HEK293 (cell line): ENCODE data around the gene NAALADL2.
A peak's percentile ranks its signal among the peaks of the same experiment; 100 is the strongest.
"Not testable (repeated sequence)": the region's sequence is repeated elsewhere in the genome, so short reads cannot be mapped to it uniquely, and the experiment has no call there.

Source experiments
- CTCF ChIA-PET: fragments of 350-600 bp; formaldehyde crosslinking; extraction: SDS; loops from one replicate; lab custom pipeline; 2021; ENCODE audit warnings: antibody characterized with exemption; lab: Yijun Ruan, JAX
- POLR2A ChIA-PET: fragments of 300-600 bp; formaldehyde crosslinking; extraction: SDS; loops from one replicate; lab custom pipeline; 2020; ENCODE audit warnings: antibody characterized with exemption, inconsistent platforms; lab: Yijun Ruan, JAX
- H3K27ac ChIP-seq: fragments of 200-500 bp; sonication (Bioruptor generic); 2 replicates; pipeline ENCODE4 v1.5.1; 2014; ENCODE audit warnings: low read depth, low read length, control low read depth, inconsistent platforms; ENCODE audit errors: extremely low read depth
- H3K36me3 ChIP-seq, 2 experiments: fragments of 200-500 bp in 1 of 2; sonication (Bioruptor generic) in 1 of 2; 1 replicate in 1 of 2; 2 replicates in 1 of 2; pipeline ENCODE4 v1.5.1; 2014 to 2017; ENCODE audit warnings: inconsistent platforms in 2 of 2, low read length in 2 of 2; ENCODE audit not compliant: control insufficient read depth in 2 of 2, insufficient read depth in 1 of 2
- H3K4me1 ChIP-seq: fragments of 200-500 bp; sonication (Bioruptor generic); 2 replicates; pipeline ENCODE4 v1.5.1; 2014; ENCODE audit warnings: mild to moderate bottlenecking, low read length, inconsistent platforms; ENCODE audit not compliant: control insufficient read depth, insufficient read depth
- H3K4me3 ChIP-seq: 2 replicates; pipeline ENCODE4 v1.5.1; 2011; ENCODE audit warnings: low read depth, mild to moderate bottlenecking, control low read depth, low read length, moderate library complexity
- H3K9me3 ChIP-seq: fragments of 200-500 bp; sonication (Bioruptor generic); 2 replicates; pipeline ENCODE4 v1.5.1; 2014; ENCODE audit warnings: low read depth, low read length, inconsistent platforms; ENCODE audit not compliant: control insufficient read depth, insufficient read depth
- KLF8 ChIP-seq: fragments of 450-650 bp; formaldehyde crosslinking; IDR thresholded peaks from 2 replicates; pipeline ENCODE4 v1.5.1; 2016; ENCODE audit warnings: missing biosample characterization, missing genetic modification characterization
- MYNN ChIP-seq: fragments of 450-650 bp; formaldehyde crosslinking; IDR thresholded peaks from 2 replicates; pipeline ENCODE4 v1.5.1; 2016; ENCODE audit warnings: missing biosample characterization, missing genetic modification characterization, borderline replicate concordance
- RBAK ChIP-seq: fragments of 450-650 bp; formaldehyde crosslinking; IDR thresholded peaks from 2 replicates; pipeline ENCODE4 v1.5.1; 2016; ENCODE audit warnings: missing biosample characterization, missing genetic modification characterization
- SCRT1 ChIP-seq: fragments of 450-650 bp; formaldehyde crosslinking; IDR thresholded peaks from 2 replicates; pipeline ENCODE4 v1.5.1; 2016; ENCODE audit warnings: missing biosample characterization, missing genetic modification characterization, borderline replicate concordance
- SCRT2 ChIP-seq: fragments of 450-650 bp; formaldehyde crosslinking; IDR thresholded peaks from 2 replicates; pipeline ENCODE4 v1.5.1; 2016; ENCODE audit warnings: missing biosample characterization, missing genetic modification characterization
- TCF7L2 ChIP-seq: IDR thresholded peaks from 2 replicates; pipeline ENCODE4 v1.6.1; 2011; ENCODE audit warnings: low read depth, mild to moderate bottlenecking, inconsistent platforms, low read length, moderate library complexity, borderline replicate concordance
- ZBTB1 ChIP-seq: fragments of 450-650 bp; formaldehyde crosslinking; IDR thresholded peaks from 2 replicates; pipeline ENCODE4 v1.5.1; 2016; ENCODE audit warnings: missing biosample characterization, missing genetic modification characterization
- ZBTB7A ChIP-seq: fragments of 450-650 bp; formaldehyde crosslinking; IDR thresholded peaks from 2 replicates; pipeline ENCODE4 v1.5.1; 2016; ENCODE audit warnings: low read depth, missing biosample characterization, missing genetic modification characterization
- ZFP41 ChIP-seq: fragments of 450-650 bp; formaldehyde crosslinking; IDR thresholded peaks from 2 replicates; pipeline ENCODE4 v1.5.1; 2016; ENCODE audit warnings: missing biosample characterization, missing genetic modification characterization, borderline replicate concordance
- ZIC2 ChIP-seq: fragments of 450-650 bp; formaldehyde crosslinking; IDR thresholded peaks from 2 replicates; pipeline ENCODE4 v1.5.1; 2016; ENCODE audit warnings: missing biosample characterization, missing genetic modification characterization
- ZNF157 ChIP-seq: fragments of 450-650 bp; formaldehyde crosslinking; IDR thresholded peaks from 2 replicates; pipeline ENCODE4 v1.5.1; 2016; ENCODE audit warnings: missing biosample characterization, missing genetic modification characterization
- ZNF426 ChIP-seq: fragments of 450-650 bp; formaldehyde crosslinking; IDR thresholded peaks from 2 replicates; pipeline ENCODE4 v1.5.1; 2017; ENCODE audit warnings: missing biosample characterization, missing genetic modification characterization, mild to moderate bottlenecking, inconsistent platforms, moderate library complexity
- ZNF544 ChIP-seq: fragments of 450-650 bp; formaldehyde crosslinking; IDR thresholded peaks from 2 replicates; pipeline ENCODE4 v1.5.0; 2017; ENCODE audit warnings: missing biosample characterization, missing genetic modification characterization
- ZNF600 ChIP-seq: fragments of 450-650 bp; formaldehyde crosslinking; IDR thresholded peaks from 2 replicates; pipeline ENCODE4 v1.5.1; 2016; ENCODE audit warnings: missing biosample characterization, missing genetic modification characterization
- ZNF610 ChIP-seq: fragments of 450-650 bp; formaldehyde crosslinking; IDR thresholded peaks from 2 replicates; pipeline ENCODE4 v1.5.1; 2016; ENCODE audit warnings: missing biosample characterization, missing genetic modification characterization, borderline replicate concordance
- ZNF623 ChIP-seq: fragments of 450-650 bp; formaldehyde crosslinking; IDR thresholded peaks from 2 replicates; pipeline ENCODE4 v1.5.1; 2016; ENCODE audit warnings: missing biosample characterization, missing genetic modification characterization
- ZNF629 ChIP-seq: fragments of 450-650 bp; formaldehyde crosslinking; IDR thresholded peaks from 2 replicates; pipeline ENCODE4 v1.5.1; 2017; ENCODE audit warnings: missing biosample characterization, missing genetic modification characterization
- ZNF777 ChIP-seq: fragments of 450-650 bp; formaldehyde crosslinking; IDR thresholded peaks from 2 replicates; pipeline ENCODE4 v1.5.1; 2017; ENCODE audit warnings: missing biosample characterization, missing genetic modification characterization, borderline replicate concordance
- TF ChIP-seq, protein P1 (sequence below): fragments of 450-650 bp; formaldehyde crosslinking; IDR thresholded peaks from 2 replicates; pipeline ENCODE4 v1.5.1; 2017; ENCODE audit warnings: missing biosample characterization, missing genetic modification characterization
- TF ChIP-seq, protein P2 (sequence below): fragments of 450-650 bp; formaldehyde crosslinking; IDR thresholded peaks from 2 replicates; pipeline ENCODE4 v1.5.1; 2016; ENCODE audit warnings: missing biosample characterization, missing genetic modification characterization
- TF ChIP-seq, protein P3 (sequence below): fragments of 450-650 bp; formaldehyde crosslinking; IDR thresholded peaks from 2 replicates; pipeline ENCODE4 v1.5.1; 2016; ENCODE audit warnings: missing biosample characterization, missing genetic modification characterization
- TF ChIP-seq, protein P4 (sequence below): fragments of 450-650 bp; formaldehyde crosslinking; IDR thresholded peaks from 2 replicates; pipeline ENCODE4 v1.5.1; 2016; ENCODE audit warnings: missing biosample characterization, missing genetic modification characterization, borderline replicate concordance
- TF ChIP-seq, protein P5 (sequence below): fragments of 450-650 bp; formaldehyde crosslinking; IDR thresholded peaks from 2 replicates; pipeline ENCODE4 v1.5.1; 2017; ENCODE audit warnings: missing biosample characterization, missing genetic modification characterization

The NAALADL2 gene

DNA sequence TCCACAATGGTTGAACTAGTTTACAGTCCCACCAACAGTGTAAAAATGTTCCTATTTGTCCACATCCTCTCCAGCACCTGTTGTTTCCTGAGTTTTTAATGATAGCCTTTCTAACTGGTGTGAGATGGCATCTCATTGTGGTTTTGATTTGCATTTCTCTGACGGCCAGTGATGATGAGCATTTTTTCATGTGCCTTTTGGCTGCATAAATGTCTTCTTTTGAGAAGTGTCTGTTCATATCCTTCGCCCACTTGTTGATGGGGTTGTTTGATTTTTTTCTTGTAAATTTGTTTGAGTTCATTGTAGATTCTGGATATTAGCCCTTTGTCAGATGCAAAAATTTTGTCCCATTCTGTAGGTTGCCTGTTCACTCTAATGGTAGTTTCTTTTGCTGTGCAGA is 564.7 kb downstream of the NAALADL2 start:
- POLR2A ChIA-PET, H3K36me3 ChIP-seq, H3K4me3 ChIP-seq, CTCF ChIA-PET, H3K9me3 ChIP-seq, H3K4me1 ChIP-seq, H3K27ac ChIP-seq: not testable (repeated sequence)
- TF ChIP-seq SCRT1 (tag by site-specific recombination) (peak; percentile 57; the same call in 1 of the 2 replicates), SCRT2 (tag by site-specific recombination) (peak; percentile 77)

DNA sequence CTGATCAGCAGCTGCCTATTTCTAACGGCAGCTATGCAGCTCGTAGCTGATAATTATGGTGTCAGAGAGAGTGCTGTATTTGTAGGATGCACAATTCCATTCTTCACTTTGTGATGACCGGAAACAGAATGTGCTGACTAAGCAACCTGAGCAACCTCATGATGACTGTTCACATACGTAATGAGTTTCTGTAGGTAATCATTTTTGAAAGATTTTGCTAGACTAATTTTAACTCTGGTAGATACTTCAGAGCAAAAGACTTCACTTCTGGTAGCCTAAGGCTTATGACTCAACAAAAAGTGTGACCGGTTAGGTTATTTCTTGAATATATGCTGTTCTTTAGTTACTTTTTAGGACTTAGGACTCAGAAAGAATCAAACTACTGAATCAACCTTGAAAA is 567.7 kb downstream of the NAALADL2 start:
- H3K4me3 ChIP-seq: no peak overlapping the region
- no peaks in the 10 kb centered on the region for H3K9me3 ChIP-seq
- TF ChIP-seq ZNF157 (no peak), ZIC2 (tag by site-specific recombination) (no peak), ZNF600 (no peak), SCRT1 (tag by site-specific recombination) (no peak), ZNF629 (no peak), ZFP41 (tag by site-specific recombination) (no peak), ZNF544 (tag by site-specific recombination) (no peak), ZNF426 (tag by site-specific recombination) (no peak), ZNF610 (no peak)
- TF ChIP-seq, protein P1, sequence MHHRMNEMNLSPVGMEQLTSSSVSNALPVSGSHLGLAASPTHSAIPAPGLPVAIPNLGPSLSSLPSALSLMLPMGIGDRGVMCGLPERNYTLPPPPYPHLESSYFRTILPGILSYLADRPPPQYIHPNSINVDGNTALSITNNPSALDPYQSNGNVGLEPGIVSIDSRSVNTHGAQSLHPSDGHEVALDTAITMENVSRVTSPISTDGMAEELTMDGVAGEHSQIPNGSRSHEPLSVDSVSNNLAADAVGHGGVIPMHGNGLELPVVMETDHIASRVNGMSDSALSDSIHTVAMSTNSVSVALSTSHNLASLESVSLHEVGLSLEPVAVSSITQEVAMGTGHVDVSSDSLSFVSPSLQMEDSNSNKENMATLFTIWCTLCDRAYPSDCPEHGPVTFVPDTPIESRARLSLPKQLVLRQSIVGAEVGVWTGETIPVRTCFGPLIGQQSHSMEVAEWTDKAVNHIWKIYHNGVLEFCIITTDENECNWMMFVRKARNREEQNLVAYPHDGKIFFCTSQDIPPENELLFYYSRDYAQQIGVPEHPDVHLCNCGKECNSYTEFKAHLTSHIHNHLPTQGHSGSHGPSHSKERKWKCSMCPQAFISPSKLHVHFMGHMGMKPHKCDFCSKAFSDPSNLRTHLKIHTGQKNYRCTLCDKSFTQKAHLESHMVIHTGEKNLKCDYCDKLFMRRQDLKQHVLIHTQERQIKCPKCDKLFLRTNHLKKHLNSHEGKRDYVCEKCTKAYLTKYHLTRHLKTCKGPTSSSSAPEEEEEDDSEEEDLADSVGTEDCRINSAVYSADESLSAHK (tag by site-specific recombination): no peak
- TF ChIP-seq, protein P2, sequence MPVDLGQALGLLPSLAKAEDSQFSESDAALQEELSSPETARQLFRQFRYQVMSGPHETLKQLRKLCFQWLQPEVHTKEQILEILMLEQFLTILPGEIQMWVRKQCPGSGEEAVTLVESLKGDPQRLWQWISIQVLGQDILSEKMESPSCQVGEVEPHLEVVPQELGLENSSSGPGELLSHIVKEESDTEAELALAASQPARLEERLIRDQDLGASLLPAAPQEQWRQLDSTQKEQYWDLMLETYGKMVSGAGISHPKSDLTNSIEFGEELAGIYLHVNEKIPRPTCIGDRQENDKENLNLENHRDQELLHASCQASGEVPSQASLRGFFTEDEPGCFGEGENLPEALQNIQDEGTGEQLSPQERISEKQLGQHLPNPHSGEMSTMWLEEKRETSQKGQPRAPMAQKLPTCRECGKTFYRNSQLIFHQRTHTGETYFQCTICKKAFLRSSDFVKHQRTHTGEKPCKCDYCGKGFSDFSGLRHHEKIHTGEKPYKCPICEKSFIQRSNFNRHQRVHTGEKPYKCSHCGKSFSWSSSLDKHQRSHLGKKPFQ (tag by site-specific recombination): no peak
- ChIA-PET POLR2A (no interaction called here), CTCF (interaction anchor here (0.6 kb wide), 1 partner anchor 187 kb away, joined by 3 read pairs; no protein-coding TSS in a partner anchor)
- no peaks in the 10 kb centered on the region for H3K36me3 ChIP-seq
- no peak overlapping the region for H3K27ac ChIP-seq
- H3K4me1 ChIP-seq: no peaks in the 10 kb centered on the region

DNA sequence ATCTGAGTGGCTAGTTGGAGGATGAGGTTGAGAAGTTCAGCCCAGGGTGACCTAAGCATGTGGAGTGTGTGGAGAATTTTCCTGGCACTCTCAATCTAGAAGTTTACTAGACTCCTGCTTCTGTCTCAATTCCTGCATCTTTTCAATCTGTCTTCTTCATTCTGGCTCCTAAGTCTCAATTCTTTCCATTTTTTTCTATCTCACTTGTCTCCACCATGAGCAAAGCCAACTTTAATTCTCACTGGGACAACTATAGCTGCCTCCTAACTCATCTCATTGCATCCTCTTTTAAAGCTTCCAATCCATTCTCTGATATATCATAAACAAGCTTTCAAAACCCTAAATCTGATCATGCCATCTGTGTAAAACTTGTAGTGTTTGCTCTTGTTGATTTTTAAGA is 569.3 kb downstream of the NAALADL2 start:
- Histone ChIP-seq H3K36me3 (no peaks in the 10 kb centered on the region), H3K9me3 (no peaks in the 10 kb centered on the region), H3K27ac (no peak overlapping the region), H3K4me1 (no peaks in the 10 kb centered on the region), H3K4me3 (no peak overlapping the region)
- POLR2A ChIA-PET: no interaction called here
- CTCF ChIA-PET: interaction anchor here (0.7 kb wide), 1 partner anchor 1876 kb away, joined by 3 read pairs; no protein-coding TSS in a partner anchor
- TF ChIP-seq TCF7L2: no peak
- TF ChIP-seq SCRT2 (tag by site-specific recombination): no peak
- TF ChIP-seq ZBTB7A (tag by site-specific recombination): no peak
- TF ChIP-seq ZNF623 (tag by site-specific recombination): no peak
- no peak for TF ChIP-seq ZBTB1
- no peak for TF ChIP-seq KLF8 (tag by site-specific recombination)
- TF ChIP-seq, protein P3, sequence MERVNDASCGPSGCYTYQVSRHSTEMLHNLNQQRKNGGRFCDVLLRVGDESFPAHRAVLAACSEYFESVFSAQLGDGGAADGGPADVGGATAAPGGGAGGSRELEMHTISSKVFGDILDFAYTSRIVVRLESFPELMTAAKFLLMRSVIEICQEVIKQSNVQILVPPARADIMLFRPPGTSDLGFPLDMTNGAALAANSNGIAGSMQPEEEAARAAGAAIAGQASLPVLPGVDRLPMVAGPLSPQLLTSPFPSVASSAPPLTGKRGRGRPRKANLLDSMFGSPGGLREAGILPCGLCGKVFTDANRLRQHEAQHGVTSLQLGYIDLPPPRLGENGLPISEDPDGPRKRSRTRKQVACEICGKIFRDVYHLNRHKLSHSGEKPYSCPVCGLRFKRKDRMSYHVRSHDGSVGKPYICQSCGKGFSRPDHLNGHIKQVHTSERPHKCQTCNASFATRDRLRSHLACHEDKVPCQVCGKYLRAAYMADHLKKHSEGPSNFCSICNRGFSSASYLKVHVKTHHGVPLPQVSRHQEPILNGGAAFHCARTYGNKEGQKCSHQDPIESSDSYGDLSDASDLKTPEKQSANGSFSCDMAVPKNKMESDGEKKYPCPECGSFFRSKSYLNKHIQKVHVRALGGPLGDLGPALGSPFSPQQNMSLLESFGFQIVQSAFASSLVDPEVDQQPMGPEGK (tag by site-specific recombination): no peak
- no peak for TF ChIP-seq ZNF777 (tag by site-specific recombination)
- no peak for TF ChIP-seq ZNF600
- TF ChIP-seq, protein P4, sequence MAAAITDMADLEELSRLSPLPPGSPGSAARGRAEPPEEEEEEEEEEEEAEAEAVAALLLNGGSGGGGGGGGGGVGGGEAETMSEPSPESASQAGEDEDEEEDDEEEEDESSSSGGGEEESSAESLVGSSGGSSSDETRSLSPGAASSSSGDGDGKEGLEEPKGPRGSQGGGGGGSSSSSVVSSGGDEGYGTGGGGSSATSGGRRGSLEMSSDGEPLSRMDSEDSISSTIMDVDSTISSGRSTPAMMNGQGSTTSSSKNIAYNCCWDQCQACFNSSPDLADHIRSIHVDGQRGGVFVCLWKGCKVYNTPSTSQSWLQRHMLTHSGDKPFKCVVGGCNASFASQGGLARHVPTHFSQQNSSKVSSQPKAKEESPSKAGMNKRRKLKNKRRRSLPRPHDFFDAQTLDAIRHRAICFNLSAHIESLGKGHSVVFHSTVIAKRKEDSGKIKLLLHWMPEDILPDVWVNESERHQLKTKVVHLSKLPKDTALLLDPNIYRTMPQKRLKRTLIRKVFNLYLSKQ (tag by site-specific recombination): no peak
- TF ChIP-seq, protein P5, sequence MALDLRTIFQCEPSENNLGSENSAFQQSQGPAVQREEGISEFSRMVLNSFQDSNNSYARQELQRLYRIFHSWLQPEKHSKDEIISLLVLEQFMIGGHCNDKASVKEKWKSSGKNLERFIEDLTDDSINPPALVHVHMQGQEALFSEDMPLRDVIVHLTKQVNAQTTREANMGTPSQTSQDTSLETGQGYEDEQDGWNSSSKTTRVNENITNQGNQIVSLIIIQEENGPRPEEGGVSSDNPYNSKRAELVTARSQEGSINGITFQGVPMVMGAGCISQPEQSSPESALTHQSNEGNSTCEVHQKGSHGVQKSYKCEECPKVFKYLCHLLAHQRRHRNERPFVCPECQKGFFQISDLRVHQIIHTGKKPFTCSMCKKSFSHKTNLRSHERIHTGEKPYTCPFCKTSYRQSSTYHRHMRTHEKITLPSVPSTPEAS (tag by site-specific recombination): no peak
- no peak for TF ChIP-seq MYNN (tag by site-specific recombination)
- TF ChIP-seq RBAK (tag by site-specific recombination): no peak
